ENCODE data around the gene APOE. TPM values are rescaled to one million over a fixed set of nuclear protein-coding genes. Genes with fewer than 3 reads are reported as not detected.
"Not testable (repeated sequence)": the region's sequence is repeated elsewhere in the genome, so short reads cannot be mapped to it uniquely, and the experiment has no call there.

APOE gene
- total RNA-seq (2021; fragmentation: NEBNext Ultra II Directional; extraction: Animal tissue kit (Norgen Biotek cat#: 25700)) = 1 to 10 TPM; 1.9 to 6.5 (median 2.5) TPM
- long read RNA-seq, partial matches to known transcripts = 0 of 1 reads
- long read RNA-seq, other reads (novel, unspliced or antisense) = 0 of 1 reads

- H3K4me1 Mint-ChIP-seq (ENCODE audit: low read depth) = peaks cover 9% of the 10 kb centered on the region
- peak within 1 kb of the TSS; percentile 67 for H3K4me3 Mint-ChIP-seq
- no peaks in the 10 kb centered on the region for H3K9me3 Mint-ChIP-seq
- no peak for DNase-seq
- peaks cover 10% of the 10 kb centered on the region for H3K27me3 Mint-ChIP-seq (ENCODE audit: insufficient read depth)
- peaks cover 7% of the 10 kb centered on the region; the same call in 1 of the 2 replicates for H3K36me3 Mint-ChIP-seq (ENCODE audit: low read depth)
- TF ChIP-seq CTCF (IDR thresholded peaks at IDR 0.05) = no peak
- H3K27ac Mint-ChIP-seq = no peak within 1 kb of the TSS
Observed at GRCh38 chr19:44905437-44906160, at the start of gene APOE. APOE (plus strand) TSS chr19:44905796; CDS start chr19:44906625, 829 bp downstream.

- H3K4me1 Mint-ChIP-seq (ENCODE audit: low read depth) = peaks cover 18% of the 10 kb centered on the region
- no peaks in the 10 kb centered on the region for H3K9me3 Mint-ChIP-seq
- no peak overlapping the region; the same call in 1 of the 2 replicates for H3K27ac Mint-ChIP-seq
- no peaks in the 10 kb centered on the region; the same call in 1 of the 2 replicates for H3K27me3 Mint-ChIP-seq (ENCODE audit: insufficient read depth)
- DNase-seq = no peak
- no peak for TF ChIP-seq CTCF (IDR thresholded peaks at IDR 0.05)
- peaks cover 25% of the 10 kb centered on the region for H3K36me3 Mint-ChIP-seq (ENCODE audit: low read depth)
- no peak overlapping the region for H3K4me3 Mint-ChIP-seq
Observed at GRCh38 chr19:44856421-44857083, 49.0 kb upstream of the APOE start.

GRCh38 chr19:44857837-44858236, 47.8 kb upstream of the APOE start:
- Mint-ChIP-seq H3K9me3 (no peaks in the 10 kb centered on the region), H3K36me3 (ENCODE audit: low read depth) (peaks cover 34% of the 10 kb centered on the region), H3K4me1 (ENCODE audit: low read depth) (peaks cover 16% of the 10 kb centered on the region), H3K27me3 (ENCODE audit: insufficient read depth) (no peaks in the 10 kb centered on the region), H3K27ac (no peak overlapping the region), H3K4me3 (no peak overlapping the region)
- no peak for TF ChIP-seq CTCF (IDR thresholded peaks at IDR 0.05)
- no peak for DNase-seq

- DNase-seq; H3K9me3 Mint-ChIP-seq; H3K27me3 Mint-ChIP-seq (ENCODE audit: insufficient read depth); H3K27ac Mint-ChIP-seq; H3K4me3 Mint-ChIP-seq: not testable (repeated sequence)
- Mint-ChIP-seq H3K4me1 (ENCODE audit: low read depth) (peaks cover 11% of the 10 kb centered on the region), H3K36me3 (ENCODE audit: low read depth) (peaks cover 36% of the 10 kb centered on the region)
Observed at GRCh38 chr19:44861576-44861975, 44.0 kb upstream of the APOE start.

- H3K27me3 Mint-ChIP-seq (ENCODE audit: insufficient read depth) = peaks cover 1% of the 10 kb centered on the region; the same call in 1 of the 2 replicates
- TF ChIP-seq CTCF (IDR thresholded peaks at IDR 0.05) = no peak
- DNase-seq = no peak
- peaks cover 53% of the 10 kb centered on the region for H3K36me3 Mint-ChIP-seq (ENCODE audit: low read depth)
- H3K9me3 Mint-ChIP-seq = no peaks in the 10 kb centered on the region
- no peak overlapping the region for H3K4me3 Mint-ChIP-seq
- peaks cover 19% of the 10 kb centered on the region for H3K4me1 Mint-ChIP-seq (ENCODE audit: low read depth)
- H3K27ac Mint-ChIP-seq = no peak overlapping the region
Observed at GRCh38 chr19:44863990-44864389, 41.6 kb upstream of the APOE start.
